Embryonic facial prominence (tissue), 1 donor: Measurements from ENCODE around the gene NFE2L1.
"Not testable (repeated sequence)": the region's sequence is repeated elsewhere in the genome, so short reads cannot be mapped to it uniquely, and the experiment has no call there.

Experiments
- DNase-seq: peaks from one replicate; pipeline ENCODE4 v3.0.0-alpha.2; 2016; ENCODE audit errors: extremely low spot score

The NFE2L1 gene

GRCh38 chr17:48023400-48024148, 24.6 kb upstream of the NFE2L1 start:
- DNase-seq, result no peak

- DNase-seq, result no peak
These were observed 23.8 kb upstream of the NFE2L1 start for GRCh38 chr17:48024149-48025039.

GRCh38 chr17:48025040-48025903, 22.9 kb upstream of the NFE2L1 start:
- DNase-seq, result peak; percentile 93

GRCh38 chr17:48025904-48026501, 22.2 kb upstream of the NFE2L1 start:
- DNase-seq, result no peak

- peak; percentile 58 for DNase-seq
These were observed 21.4 kb upstream of the NFE2L1 start for GRCh38 chr17:48026502-48027321.

GRCh38 chr17:48027322-48027981, 20.7 kb upstream of the NFE2L1 start:
- DNase-seq, result no peak

- DNase-seq, result no peak
These were observed 19.4 kb upstream of the NFE2L1 start for GRCh38 chr17:48028736-48029135.

- no peak for DNase-seq
These were observed 17.6 kb upstream of the NFE2L1 start for GRCh38 chr17:48030531-48030930.

- DNase-seq, result no peak
These were observed 16.2 kb upstream of the NFE2L1 start for GRCh38 chr17:48031966-48032365.

- DNase-seq, result not testable (repeated sequence)
These were observed 13.4 kb upstream of the NFE2L1 start for GRCh38 chr17:48034734-48035133.

- no peak for DNase-seq
These were observed 11.5 kb upstream of the NFE2L1 start for GRCh38 chr17:48036693-48037035.

- DNase-seq, result no peak
These were observed 10.9 kb upstream of the NFE2L1 start, which contains the start of gene COPZ2 for GRCh38 chr17:48037036-48037837. COPZ2 (minus strand) TSS chr17:48037797; CDS start chr17:48037777, 20 bp downstream.

- no peak for DNase-seq
These were observed 10.3 kb upstream of the NFE2L1 start for GRCh38 chr17:48037838-48038323.

- DNase-seq, result no peak
These were observed 9.5 kb upstream of the NFE2L1 start for GRCh38 chr17:48038687-48039086.

GRCh38 chr17:48043176-48043575, 5.0 kb upstream of the NFE2L1 start:
- no peak for DNase-seq

- no peak for DNase-seq
These were observed 3.3 kb upstream of the NFE2L1 start for GRCh38 chr17:48044851-48045250.

GRCh38 chr17:48045316-48046001, 2.7 kb upstream of the NFE2L1 start:
- DNase-seq, result no peak

- DNase-seq, result no peak
These were observed 1.9 kb upstream of the NFE2L1 start for GRCh38 chr17:48046296-48046695.
